Stimulated activated CD8-positive, alpha-beta memory T cell treated with anti-CD3 and anti-CD28 coated beads, Interleukin-12 subunit alpha, Interleukin-12 subunit beta, amount 100 ng/mL, for 4 hours (primary cell): ENCODE measurements around the gene CALCOCO1.
A peak's percentile ranks its signal among the peaks of the same experiment; 100 is the strongest.
"Not testable (repeated sequence)": the region's sequence is repeated elsewhere in the genome, so short reads cannot be mapped to it uniquely, and the experiment has no call there.

Source experiments
- DNase-seq: peaks from one replicate; pipeline ENCODE4 v3.0.0-alpha.2; 2020; ENCODE audit warnings: low read depth

CALCOCO1 gene

GRCh38 chr12:53727310-53728041, at the start of gene CALCOCO1:
Gene CALCOCO1, minus strand, starts transcription at chr12:53727452. Its CDS starts 2,210 bp downstream, at chr12:53725242.
- DNase-seq: peak; percentile 95

GRCh38 chr12:53776872-53777271, 49.6 kb upstream of the CALCOCO1 start:
- DNase-seq: no peak

- no peak for DNase-seq
Measured at GRCh38 chr12:53775478-53776145, 48.4 kb upstream of the CALCOCO1 start.

- no peak for DNase-seq
Measured at GRCh38 chr12:53770281-53770680, 43.0 kb upstream of the CALCOCO1 start.

GRCh38 chr12:53768976-53769375, 41.7 kb upstream of the CALCOCO1 start:
- DNase-seq: no peak

- DNase-seq: no peak
Measured at GRCh38 chr12:53766881-53767280, 39.6 kb upstream of the CALCOCO1 start.

GRCh38 chr12:53765891-53766290, 38.6 kb upstream of the CALCOCO1 start:
- DNase-seq: no peak

- DNase-seq: no peak
Measured at GRCh38 chr12:53764615-53765014, 37.4 kb upstream of the CALCOCO1 start.

GRCh38 chr12:53762793-53763192, 35.5 kb upstream of the CALCOCO1 start:
- DNase-seq: not testable (repeated sequence)

- no peak for DNase-seq
Measured at GRCh38 chr12:53761306-53761705, 34.1 kb upstream of the CALCOCO1 start.

GRCh38 chr12:53759261-53759660, 32.0 kb upstream of the CALCOCO1 start:
- DNase-seq: no peak

- no peak for DNase-seq
Measured at GRCh38 chr12:53758730-53759103, 31.5 kb upstream of the CALCOCO1 start.

GRCh38 chr12:53758081-53758729, 31.0 kb upstream of the CALCOCO1 start:
- no peak for DNase-seq

- DNase-seq: peak; percentile 55
Measured at GRCh38 chr12:53757101-53757770, 30.0 kb upstream of the CALCOCO1 start.

GRCh38 chr12:53756300-53757100, 29.2 kb upstream of the CALCOCO1 start:
- DNase-seq: no peak

- no peak for DNase-seq
Measured at GRCh38 chr12:53755893-53756292, 28.6 kb upstream of the CALCOCO1 start.

- DNase-seq: no peak
Measured at GRCh38 chr12:53755451-53755891, 28.2 kb upstream of the CALCOCO1 start.

GRCh38 chr12:53754633-53755264, 27.5 kb upstream of the CALCOCO1 start:
- DNase-seq: no peak

GRCh38 chr12:53754188-53754585, 26.9 kb upstream of the CALCOCO1 start:
- DNase-seq: no peak

- DNase-seq: no peak
Measured at GRCh38 chr12:53752621-53753020, 25.4 kb upstream of the CALCOCO1 start.

GRCh38 chr12:53752192-53752601, 24.9 kb upstream of the CALCOCO1 start:
- DNase-seq: no peak
